Measurements from ENCODE around the gene CCDC88A.

DNA sequence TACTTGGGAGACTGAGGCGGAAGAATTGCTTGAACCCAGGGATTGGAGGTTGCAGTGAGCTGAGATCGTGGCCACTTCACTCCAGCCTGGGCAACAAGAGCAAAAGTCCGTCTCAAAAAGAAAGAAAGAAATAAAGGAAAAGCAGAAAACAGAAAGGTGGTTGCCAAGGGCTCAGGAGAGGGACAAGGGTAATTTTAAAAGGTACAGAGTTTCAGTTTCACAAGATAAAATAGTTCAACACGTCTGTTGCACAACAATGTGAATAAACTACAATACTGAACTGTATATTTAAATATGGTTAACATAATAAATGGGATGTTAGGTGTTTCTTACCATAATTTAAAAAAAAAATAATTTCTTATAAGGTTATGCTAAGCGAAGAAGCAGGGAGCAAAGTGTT, 174.2 kb downstream of the CCDC88A start:
- TF ChIP-seq, protein P1, sequence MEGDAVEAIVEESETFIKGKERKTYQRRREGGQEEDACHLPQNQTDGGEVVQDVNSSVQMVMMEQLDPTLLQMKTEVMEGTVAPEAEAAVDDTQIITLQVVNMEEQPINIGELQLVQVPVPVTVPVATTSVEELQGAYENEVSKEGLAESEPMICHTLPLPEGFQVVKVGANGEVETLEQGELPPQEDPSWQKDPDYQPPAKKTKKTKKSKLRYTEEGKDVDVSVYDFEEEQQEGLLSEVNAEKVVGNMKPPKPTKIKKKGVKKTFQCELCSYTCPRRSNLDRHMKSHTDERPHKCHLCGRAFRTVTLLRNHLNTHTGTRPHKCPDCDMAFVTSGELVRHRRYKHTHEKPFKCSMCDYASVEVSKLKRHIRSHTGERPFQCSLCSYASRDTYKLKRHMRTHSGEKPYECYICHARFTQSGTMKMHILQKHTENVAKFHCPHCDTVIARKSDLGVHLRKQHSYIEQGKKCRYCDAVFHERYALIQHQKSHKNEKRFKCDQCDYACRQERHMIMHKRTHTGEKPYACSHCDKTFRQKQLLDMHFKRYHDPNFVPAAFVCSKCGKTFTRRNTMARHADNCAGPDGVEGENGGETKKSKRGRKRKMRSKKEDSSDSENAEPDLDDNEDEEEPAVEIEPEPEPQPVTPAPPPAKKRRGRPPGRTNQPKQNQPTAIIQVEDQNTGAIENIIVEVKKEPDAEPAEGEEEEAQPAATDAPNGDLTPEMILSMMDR (IDR thresholded peaks at IDR 0.05): no peak
- no peak for TF ChIP-seq POLR2A (IDR thresholded peaks at IDR 0.05)

Data from testis (tissue), 2 donors.